SK-N-SH treated with all-trans-retinoic acid at 6 μM for 48 hours (cell line): Measurements from ENCODE around the gene TNFRSF18.

Source experiments
- CSDC2 ChIP-seq: fragments of 250-450 bp; sonication (Bioruptor Pico); IDR thresholded peaks from 2 replicates; pipeline ENCODE4 v1.5.0; 2020; ENCODE audit warnings: mild to moderate bottlenecking, moderate library complexity
- GLIS3 ChIP-seq: fragments of 250-450 bp; sonication (Bioruptor Pico); IDR thresholded peaks from 2 replicates; pipeline ENCODE4 v1.5.0; 2020; ENCODE audit warnings: mild to moderate bottlenecking, moderate library complexity
- ZFP30 ChIP-seq: fragments of 450-650 bp; formaldehyde crosslinking; IDR thresholded peaks from 2 replicates; pipeline ENCODE4 v1.5.0; 2022; ENCODE audit warnings: mild to moderate bottlenecking, moderate library complexity
- TF ChIP-seq, protein P1 (sequence below): fragments of 250-450 bp; sonication (Bioruptor Pico); IDR thresholded peaks from 2 replicates; pipeline ENCODE4 v1.8.0; 2020; ENCODE audit warnings: mild to moderate bottlenecking, moderate library complexity, borderline replicate concordance

DNA sequence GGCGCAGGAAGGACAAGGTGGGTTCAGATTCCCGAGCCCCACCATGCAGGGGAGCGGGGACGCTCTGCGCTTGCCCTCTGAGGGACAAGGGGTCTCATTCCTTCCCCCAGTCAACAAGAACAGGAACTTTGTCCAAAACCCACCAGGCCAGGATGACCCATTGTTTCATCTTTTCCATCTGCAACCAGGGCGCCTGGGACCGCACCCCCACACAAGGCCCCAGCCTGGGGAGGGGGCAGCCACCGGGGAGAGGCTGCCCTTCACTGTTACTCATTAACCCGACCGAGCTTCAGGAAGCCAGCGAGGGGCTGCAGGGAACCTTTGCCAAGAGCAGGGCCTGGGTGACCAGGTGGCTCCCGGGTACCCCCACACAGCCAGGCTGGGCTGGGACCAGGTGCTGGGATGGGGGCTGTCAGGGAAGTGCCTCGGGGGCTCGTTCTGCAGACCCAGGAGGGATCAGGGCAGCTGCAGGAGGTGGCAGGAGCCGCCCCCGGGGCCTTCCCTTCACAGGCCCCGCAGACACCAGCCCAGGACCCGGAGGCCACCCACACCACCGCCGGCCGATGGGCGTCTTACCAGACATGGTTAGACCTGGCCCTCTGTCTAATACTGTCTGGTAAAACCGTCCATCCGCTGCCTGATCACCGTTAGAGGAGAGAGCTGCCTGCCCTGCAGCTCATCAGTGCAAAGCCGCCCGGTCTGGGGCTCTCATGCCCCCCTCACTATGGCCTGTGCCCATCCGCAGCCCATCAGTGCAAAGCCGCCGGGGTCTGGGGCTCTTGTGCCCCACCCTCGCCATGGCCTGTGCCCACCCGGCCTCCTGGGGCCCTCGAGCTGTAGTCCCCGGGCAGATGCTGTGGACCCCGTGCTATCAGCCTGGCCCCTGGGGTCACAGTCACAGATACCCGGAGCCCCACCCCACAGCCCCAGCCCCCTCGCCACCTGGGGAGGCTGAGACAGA, 37.7 kb downstream of the TNFRSF18 start:
- TF ChIP-seq ZFP30 (CRISPR knock-in tag) (no peak), CSDC2 (CRISPR knock-in tag) (no peak), GLIS3 (CRISPR knock-in tag) (no peak)
- TF ChIP-seq, protein P1, sequence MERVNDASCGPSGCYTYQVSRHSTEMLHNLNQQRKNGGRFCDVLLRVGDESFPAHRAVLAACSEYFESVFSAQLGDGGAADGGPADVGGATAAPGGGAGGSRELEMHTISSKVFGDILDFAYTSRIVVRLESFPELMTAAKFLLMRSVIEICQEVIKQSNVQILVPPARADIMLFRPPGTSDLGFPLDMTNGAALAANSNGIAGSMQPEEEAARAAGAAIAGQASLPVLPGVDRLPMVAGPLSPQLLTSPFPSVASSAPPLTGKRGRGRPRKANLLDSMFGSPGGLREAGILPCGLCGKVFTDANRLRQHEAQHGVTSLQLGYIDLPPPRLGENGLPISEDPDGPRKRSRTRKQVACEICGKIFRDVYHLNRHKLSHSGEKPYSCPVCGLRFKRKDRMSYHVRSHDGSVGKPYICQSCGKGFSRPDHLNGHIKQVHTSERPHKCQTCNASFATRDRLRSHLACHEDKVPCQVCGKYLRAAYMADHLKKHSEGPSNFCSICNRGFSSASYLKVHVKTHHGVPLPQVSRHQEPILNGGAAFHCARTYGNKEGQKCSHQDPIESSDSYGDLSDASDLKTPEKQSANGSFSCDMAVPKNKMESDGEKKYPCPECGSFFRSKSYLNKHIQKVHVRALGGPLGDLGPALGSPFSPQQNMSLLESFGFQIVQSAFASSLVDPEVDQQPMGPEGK (CRISPR knock-in tag), result no peak
